Forelimb muscle (tissue), 1 donor: ENCODE data around the gene CBX7. TPM values are rescaled to one million over a fixed set of nuclear protein-coding genes. Genes with fewer than 3 reads are reported as not detected.

Experiments
- DNase-seq: peaks from one replicate; pipeline ENCODE4 v3.0.0-alpha.2; 2013; ENCODE audit warnings: low read depth
- polyA plus RNA-seq: library from polyadenylated mRNA; unstranded; fragments of 120-200 nt; gene quantifications from one replicate; pipeline ENCODE4 v1.2.1, GENCODE V29; 2013; ENCODE audit not compliant: insufficient read length

Gene CBX7
- polyA plus RNA-seq, 1 donor: 3.7 TPM

GRCh38 chr22:39148026-39148726, 4.3 kb downstream of the CBX7 start:
- DNase-seq: no peak

GRCh38 chr22:39147335-39148025, 5.0 kb downstream of the CBX7 start:
- no peak for DNase-seq

- no peak for DNase-seq
Observed at GRCh38 chr22:39146256-39147101, 6.0 kb downstream of the CBX7 start.

GRCh38 chr22:39144101-39144767, 8.2 kb downstream of the CBX7 start:
- no peak for DNase-seq

- DNase-seq: no peak
Observed at GRCh38 chr22:39142088-39142680, 10.3 kb downstream of the CBX7 start.

- DNase-seq: no peak
Observed at GRCh38 chr22:39139933-39140332, 12.5 kb downstream of the CBX7 start.

- no peak for DNase-seq
Observed at GRCh38 chr22:39138357-39138997, 14.0 kb downstream of the CBX7 start.

- no peak for DNase-seq
Observed at GRCh38 chr22:39136317-39136716, 16.2 kb downstream of the CBX7 start.

- DNase-seq: no peak
Observed at GRCh38 chr22:39135092-39135896, 17.2 kb downstream of the CBX7 start.

GRCh38 chr22:39134366-39135091, 18.0 kb downstream of the CBX7 start:
- no peak for DNase-seq

- DNase-seq: no peak
Observed at GRCh38 chr22:39133871-39134270, 18.6 kb downstream of the CBX7 start.

GRCh38 chr22:39132871-39133524, 19.5 kb downstream of the CBX7 start:
- no peak for DNase-seq

- no peak for DNase-seq
Observed at GRCh38 chr22:39132281-39132680, 20.2 kb downstream of the CBX7 start.

GRCh38 chr22:39130892-39131855, 21.3 kb downstream of the CBX7 start:
- no peak for DNase-seq

- DNase-seq: no peak
Observed at GRCh38 chr22:39130152-39130704, 22.3 kb downstream of the CBX7 start.

- DNase-seq: no peak
Observed at GRCh38 chr22:39129746-39130145, 22.7 kb downstream of the CBX7 start.

GRCh38 chr22:39129081-39129480, 23.4 kb downstream of the CBX7 start:
- DNase-seq: no peak
